ENCODE results near the gene ZFP1.
"Not testable (repeated sequence)": the region's sequence is repeated elsewhere in the genome, so short reads cannot be mapped to it uniquely, and the experiment has no call there.

The ZFP1 gene

GRCh38 chr16:75121949-75122568, 26.3 kb upstream of the ZFP1 start:
- no peak for TF ChIP-seq CTCF (conservative IDR thresholded peaks at IDR 0.05; ENCODE audit: low read length)
- DNase-seq (ENCODE audit: low read depth), result no peak

GRCh38 chr16:75122609-75123008, 25.7 kb upstream of the ZFP1 start:
- DNase-seq (ENCODE audit: low read depth), result no peak
- no peak for TF ChIP-seq CTCF (conservative IDR thresholded peaks at IDR 0.05; ENCODE audit: low read length)
- no peak overlapping the region for H3K4me3 ChIP-seq (ENCODE audit: low read length)

More at GRCh38 chr16:75121949-75122568, 26.3 kb upstream of the ZFP1 start:
- no peak overlapping the region for H3K4me3 ChIP-seq (ENCODE audit: low read length)

GRCh38 chr16:75127713-75128415, 20.5 kb upstream of the ZFP1 start:
- TF ChIP-seq CTCF (conservative IDR thresholded peaks at IDR 0.05; ENCODE audit: low read length), result no peak
- no peak overlapping the region for H3K4me3 ChIP-seq (ENCODE audit: low read length)
- DNase-seq (ENCODE audit: low read depth), result no peak

- DNase-seq (ENCODE audit: low read depth); H3K4me3 ChIP-seq (ENCODE audit: low read length): not testable (repeated sequence)
Observed at GRCh38 chr16:75129421-75130149, 18.7 kb upstream of the ZFP1 start.

GRCh38 chr16:75130150-75130771, 18.1 kb upstream of the ZFP1 start:
- peak; percentile 18 for DNase-seq (ENCODE audit: low read depth)
- no peak overlapping the region for H3K4me3 ChIP-seq (ENCODE audit: low read length)
- TF ChIP-seq CTCF (conservative IDR thresholded peaks at IDR 0.05; ENCODE audit: low read length), result no peak

GRCh38 chr16:75131081-75131480, 17.2 kb upstream of the ZFP1 start:
- TF ChIP-seq CTCF (conservative IDR thresholded peaks at IDR 0.05; ENCODE audit: low read length), result no peak
- no peak overlapping the region for H3K4me3 ChIP-seq (ENCODE audit: low read length)
- no peak for DNase-seq (ENCODE audit: low read depth)

GRCh38 chr16:75138233-75138632, 10.1 kb upstream of the ZFP1 start:
- no peak for TF ChIP-seq CTCF (conservative IDR thresholded peaks at IDR 0.05; ENCODE audit: low read length)
- no peak overlapping the region for H3K4me3 ChIP-seq (ENCODE audit: low read length)
- no peak for DNase-seq (ENCODE audit: low read depth)
